Large intestine (tissue), 3 donors: ENCODE results near the gene ATP11A. TPM values are rescaled to one million over a fixed set of nuclear protein-coding genes. Genes with fewer than 3 reads are reported as not detected.

Experiments used
- DNase-seq, 2 donors: peaks; one replicate each; pipeline versions ENCODE4 v3.0.0 to v3.0.0-alpha.2; 2013
- H3K27ac ChIP-seq: one replicate; pipeline ENCODE4 v1.5.1; 2013; ENCODE audit warnings: low read length
- H3K27me3 ChIP-seq: 2 replicates; pipeline ENCODE4 v1.6.1; 2013; ENCODE audit warnings: low read length; ENCODE audit not compliant: control insufficient read depth, insufficient read depth
- H3K36me3 ChIP-seq: 2 replicates; pipeline ENCODE4 v1.6.1; 2013; ENCODE audit warnings: low read length; ENCODE audit not compliant: control insufficient read depth, insufficient read depth
- H3K4me1 ChIP-seq: one replicate; pipeline ENCODE4 v1.6.1; 2013; ENCODE audit warnings: low read length; ENCODE audit not compliant: control insufficient read depth, insufficient read depth
- H3K4me3 ChIP-seq: one replicate; pipeline ENCODE4 v1.5.1; 2013; ENCODE audit warnings: low read length
- H3K9me3 ChIP-seq: one replicate; pipeline ENCODE4 v1.6.1; 2013; ENCODE audit warnings: mild to moderate bottlenecking, low read depth, low read length, moderate library complexity; ENCODE audit not compliant: control insufficient read depth
- WGBS: methylation state at CpG from one replicate; pipeline ENCODE4 v1.1.5; 2013; ENCODE audit warnings: low lambda C conversion rate; ENCODE audit not compliant: insufficient coverage; 5-methylcytosine and 5-hydroxymethylcytosine counted together
- polyA plus RNA-seq: library from polyadenylated mRNA; unstranded; fragments of 120-200 nt; gene quantifications from one replicate; pipeline ENCODE4 v1.2.1, GENCODE V29; 2013

The ATP11A gene
- polyA plus RNA-seq, 1 donor = 95.6 TPM

DNA sequence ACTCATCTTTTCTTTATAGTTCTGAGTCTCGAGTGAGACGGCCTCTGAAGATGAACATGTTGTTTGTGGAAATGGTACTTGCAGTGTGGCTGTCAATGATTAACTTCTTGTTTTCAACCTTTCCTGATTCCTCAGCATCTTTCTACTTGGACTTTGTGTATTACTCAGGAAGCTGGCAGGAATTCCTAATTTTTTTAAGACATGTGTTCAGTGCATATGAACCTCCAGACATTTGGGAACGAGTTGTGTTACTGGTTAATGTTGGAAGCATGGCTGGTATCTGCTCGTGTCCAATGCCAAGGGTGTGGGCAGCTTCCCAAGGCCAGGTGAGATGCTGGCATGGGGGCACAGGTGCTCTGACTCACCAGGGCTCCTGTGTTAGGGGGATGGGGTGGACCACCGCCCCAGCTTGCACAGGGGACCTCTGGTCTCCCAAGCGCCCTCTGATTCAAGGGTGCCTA is 218.1 kb downstream of the ATP11A start:
- no CpG with 5 or more reads among the region's 6 CpGs for whole genome bisulfite sequencing
- Histone ChIP-seq H3K9me3 (peaks cover 11% of the 10 kb centered on the region), H3K4me3 (no peak overlapping the region), H3K4me1 (peaks cover 9% of the 10 kb centered on the region), H3K36me3 (peaks cover 7% of the 10 kb centered on the region), H3K27ac (peak overlapping the region; percentile 59), H3K27me3 (no peaks in the 10 kb centered on the region)
- peak in 1 of 2 donors; percentile 78 for DNase-seq

- Histone ChIP-seq H3K27me3 (no peaks in the 10 kb centered on the region), H3K27ac (peak overlapping the region; percentile 59), H3K4me1 (peaks cover 9% of the 10 kb centered on the region), H3K36me3 (peaks cover 6% of the 10 kb centered on the region), H3K4me3 (no peak overlapping the region), H3K9me3 (peaks cover 11% of the 10 kb centered on the region)
- DNase-seq = no peak
- WGBS = no CpG with 5 or more reads among the region's 5 CpGs
These were observed 218.5 kb downstream of the ATP11A start for GRCh38 chr13:112908342-112908741.

DNA sequence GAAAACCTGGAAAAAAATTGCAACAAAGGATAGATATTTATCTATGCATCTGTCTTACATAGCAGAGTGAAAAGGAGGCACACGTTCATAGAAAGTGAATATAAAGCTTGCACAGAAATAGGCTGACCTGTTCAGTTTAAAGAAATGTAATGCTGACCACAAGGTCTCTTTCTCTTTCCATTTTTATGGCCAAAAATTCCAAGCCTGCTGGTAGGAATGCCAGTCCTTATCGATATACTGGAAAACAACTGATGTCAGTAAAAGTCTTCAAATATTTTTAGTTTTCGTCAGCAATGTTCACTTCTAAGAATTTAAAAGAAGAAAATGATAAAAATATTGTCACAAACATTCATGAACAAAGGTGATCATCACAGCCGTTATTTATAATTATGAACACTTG is 220.2 kb downstream of the ATP11A start:
- Histone ChIP-seq H3K9me3 (peaks cover 5% of the 10 kb centered on the region), H3K4me1 (peaks cover 9% of the 10 kb centered on the region), H3K27ac (no peak overlapping the region), H3K36me3 (no peaks in the 10 kb centered on the region), H3K4me3 (no peak overlapping the region), H3K27me3 (no peaks in the 10 kb centered on the region)
- no peak for DNase-seq
- WGBS = 100% methylated on average over 3 of the region's 4 CpGs

GRCh38 chr13:112910616-112911280 is 220.9 kb downstream of the ATP11A start:
- H3K36me3 ChIP-seq = no peaks in the 10 kb centered on the region
- H3K4me3 ChIP-seq = no peak overlapping the region
- no peak overlapping the region for H3K27ac ChIP-seq
- peaks cover 9% of the 10 kb centered on the region for H3K4me1 ChIP-seq
- no peak for DNase-seq
- no CpG with 5 or more reads among the region's 27 CpGs for WGBS
- no peaks in the 10 kb centered on the region for H3K27me3 ChIP-seq
- H3K9me3 ChIP-seq = peaks cover 5% of the 10 kb centered on the region

DNA sequence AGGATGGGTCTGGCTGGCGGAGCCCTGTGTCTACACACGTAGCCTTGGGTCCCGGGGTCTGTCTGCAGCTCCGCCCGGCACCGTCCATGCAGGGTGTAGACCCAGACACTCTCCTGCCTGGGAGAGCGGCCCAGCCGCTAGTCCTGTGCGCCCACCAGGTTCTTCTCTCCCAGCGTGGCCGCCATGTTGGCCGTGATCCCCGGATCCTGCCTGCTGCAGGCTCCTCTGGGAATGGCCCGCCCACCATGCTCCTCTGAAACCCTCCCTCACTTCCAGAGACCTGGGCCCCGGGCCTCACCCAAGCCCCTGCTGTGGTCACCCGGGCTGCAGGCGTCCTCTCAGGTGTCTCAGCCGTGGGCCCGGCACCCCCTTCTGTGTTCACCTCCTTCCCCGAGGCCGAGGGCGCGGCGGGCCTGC is 221.5 kb downstream of the ATP11A start:
- Histone ChIP-seq H3K27me3 (no peaks in the 10 kb centered on the region), H3K4me3 (no peak overlapping the region)

DNA sequence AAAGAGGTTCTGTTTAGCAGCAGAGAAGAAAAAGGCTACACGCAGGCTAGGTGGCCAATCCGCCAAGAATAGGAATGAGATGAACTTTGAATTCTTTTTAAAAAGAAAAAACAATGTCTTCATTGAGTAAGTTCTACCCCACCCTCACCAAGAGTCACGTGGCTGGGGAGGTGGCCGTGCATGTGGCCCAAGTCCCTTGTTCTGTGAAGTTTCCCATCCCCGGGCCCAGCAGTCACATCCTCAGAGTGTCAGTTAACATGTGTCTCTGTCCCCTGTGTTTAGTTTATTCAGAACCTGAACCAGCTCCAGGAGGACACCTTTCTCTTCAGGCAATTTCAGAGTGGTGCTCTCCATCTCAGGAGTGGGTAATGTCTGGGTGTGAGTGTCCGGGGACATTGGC is 222.0 kb downstream of the ATP11A start:
- H3K4me3 ChIP-seq = no peak overlapping the region
- WGBS = no CpG with 5 or more reads among the region's 6 CpGs
- H3K27ac ChIP-seq = no peak overlapping the region
- H3K9me3 ChIP-seq = peaks cover 5% of the 10 kb centered on the region
- H3K27me3 ChIP-seq = no peaks in the 10 kb centered on the region
- H3K36me3 ChIP-seq = no peaks in the 10 kb centered on the region
- H3K4me1 ChIP-seq = peaks cover 9% of the 10 kb centered on the region
- DNase-seq = no peak

More for the DNA sequence above, 221.5 kb downstream of the ATP11A start:
- H3K36me3 ChIP-seq = no peaks in the 10 kb centered on the region
- H3K9me3 ChIP-seq = peaks cover 5% of the 10 kb centered on the region
- DNase-seq = no peak
- no peak overlapping the region for H3K27ac ChIP-seq
- H3K4me1 ChIP-seq = peaks cover 9% of the 10 kb centered on the region
- WGBS = no CpG with 5 or more reads among the region's 24 CpGs

DNA sequence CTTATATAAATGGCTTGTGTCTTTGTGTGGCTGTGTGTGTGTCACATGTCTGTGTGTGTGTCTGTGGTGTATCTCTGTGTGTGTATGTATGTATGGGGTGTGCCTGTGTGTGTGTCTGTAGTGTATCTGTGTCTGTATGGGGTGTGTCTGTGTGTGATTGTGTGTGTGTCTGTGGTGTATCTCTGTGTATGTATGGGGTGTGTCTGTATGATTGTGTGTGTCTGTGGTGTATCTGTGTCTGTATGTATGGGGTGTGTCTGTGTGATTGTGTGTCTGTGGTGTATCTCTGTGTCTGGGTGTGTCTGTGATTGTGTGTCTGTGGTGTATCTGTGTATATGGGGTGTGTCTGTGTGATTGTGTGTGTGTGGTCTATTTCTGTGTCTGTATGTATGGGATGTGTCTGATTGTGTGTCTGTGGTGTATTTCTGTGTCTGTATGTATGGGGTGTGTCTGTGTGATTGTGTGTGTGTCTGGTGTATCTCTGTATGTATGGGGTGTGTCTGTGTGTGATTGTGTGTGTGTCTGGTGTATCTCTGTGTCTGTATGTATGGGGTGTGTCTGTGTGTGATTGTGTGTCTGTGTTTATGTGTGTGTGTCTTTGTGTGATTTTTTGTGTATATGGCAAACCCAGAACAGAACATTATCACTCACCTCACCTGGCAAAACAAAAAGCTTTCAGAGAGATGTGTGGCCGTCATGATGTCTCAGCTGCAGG is 223.0 kb downstream of the ATP11A start:
- H3K36me3 ChIP-seq = no peaks in the 10 kb centered on the region
- DNase-seq = no peak
- no CpG with 5 or more reads among the region's 1 CpG for WGBS
- peaks cover 5% of the 10 kb centered on the region for H3K9me3 ChIP-seq
- peaks cover 4% of the 10 kb centered on the region for H3K4me1 ChIP-seq
- no peak overlapping the region for H3K27ac ChIP-seq
- H3K27me3 ChIP-seq = no peaks in the 10 kb centered on the region
- no peak overlapping the region for H3K4me3 ChIP-seq

DNA sequence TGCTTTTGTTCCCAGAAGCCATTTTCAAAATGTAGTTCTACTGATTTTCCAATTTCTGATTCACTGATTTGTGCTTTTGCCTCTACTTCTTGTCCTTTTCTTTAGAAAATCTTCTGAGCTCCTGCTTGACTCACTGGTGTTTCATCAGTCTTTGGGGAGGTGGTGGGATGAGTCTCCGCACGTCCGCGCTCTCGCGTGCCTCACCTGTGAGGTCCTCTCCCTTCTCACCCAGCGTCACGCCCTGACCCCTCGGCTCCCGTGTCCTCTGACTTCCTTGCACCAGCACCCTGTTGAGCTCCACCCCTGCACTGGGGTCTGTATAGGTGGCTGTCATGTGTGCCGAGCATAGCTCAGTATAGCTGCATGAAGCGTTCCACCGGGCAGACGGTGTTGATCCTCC is 226.5 kb downstream of the ATP11A start:
- Histone ChIP-seq H3K36me3 (no peaks in the 10 kb centered on the region), H3K4me1 (peaks cover 7% of the 10 kb centered on the region), H3K27ac (no peak overlapping the region), H3K9me3 (peaks cover 3% of the 10 kb centered on the region), H3K4me3 (no peak overlapping the region), H3K27me3 (no peaks in the 10 kb centered on the region)
- no CpG with 5 or more reads among the region's 14 CpGs for WGBS
- no peak for DNase-seq

- 93% methylated on average over 3 of the region's 29 CpGs for WGBS
- H3K4me1 ChIP-seq = peaks cover 7% of the 10 kb centered on the region
- H3K9me3 ChIP-seq = no peaks in the 10 kb centered on the region
- no peak overlapping the region for H3K4me3 ChIP-seq
- H3K27me3 ChIP-seq = no peaks in the 10 kb centered on the region
- H3K36me3 ChIP-seq = no peaks in the 10 kb centered on the region
- DNase-seq = no peak
- H3K27ac ChIP-seq = no peak overlapping the region
These were observed 227.3 kb downstream of the ATP11A start for GRCh38 chr13:112917056-112917664.

- Histone ChIP-seq H3K9me3 (no peaks in the 10 kb centered on the region), H3K36me3 (no peaks in the 10 kb centered on the region), H3K27ac (no peak overlapping the region), H3K27me3 (no peaks in the 10 kb centered on the region), H3K4me1 (peaks cover 7% of the 10 kb centered on the region), H3K4me3 (no peak overlapping the region)
- WGBS = no CpG with 5 or more reads among the region's 3 CpGs
- peak; percentile 31 to 69 for DNase-seq
These were observed 227.9 kb downstream of the ATP11A start for GRCh38 chr13:112917737-112918136.
